DMS 273 treated with DMSO at 0.1 percent for 48 hours (cell line): ENCODE data around the gene TCEA2.

ENCODE experiments used
- DNase-seq: peaks from one replicate; lab custom pipeline; 2025; lab: John Stamatoyannopoulos, UW

TCEA2 gene

DNA sequence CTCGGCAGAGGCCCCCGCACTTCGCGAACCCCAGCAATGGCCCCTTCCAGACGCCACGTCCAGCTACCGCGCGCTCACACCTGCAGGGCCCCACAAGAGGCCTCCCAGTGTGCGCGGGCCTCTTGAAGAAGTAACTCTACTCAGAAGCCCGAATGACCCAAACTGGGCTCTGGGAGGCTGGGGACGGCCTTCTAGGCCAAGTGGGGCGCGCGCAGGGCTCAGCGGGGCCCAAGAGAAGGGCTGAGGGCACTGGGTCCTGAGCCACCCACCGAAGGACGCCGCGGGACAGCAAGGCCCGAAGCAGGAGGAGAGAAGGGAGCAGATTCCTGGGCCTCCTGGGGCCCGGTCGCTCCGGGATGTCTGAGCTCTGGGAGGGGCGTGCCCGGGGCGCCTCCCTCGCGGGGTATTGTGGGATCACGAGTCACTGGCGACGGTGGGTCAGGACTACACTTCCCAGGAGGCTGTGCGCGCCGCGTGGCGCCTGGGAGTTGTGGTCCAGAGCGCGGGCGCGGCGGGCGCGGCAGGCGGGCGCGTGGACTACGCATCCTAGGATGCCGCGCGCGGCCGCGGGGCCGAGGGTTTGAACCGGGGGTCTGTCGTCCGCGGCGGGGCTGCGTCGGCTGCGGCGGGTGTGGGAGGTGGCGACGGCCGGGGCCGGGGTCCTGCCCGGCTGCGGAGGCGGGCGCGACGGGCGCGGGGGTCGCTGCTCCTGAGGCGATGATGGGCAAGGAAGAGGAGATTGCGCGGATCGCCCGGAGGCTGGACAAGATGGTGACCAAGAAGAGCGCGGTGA is at the start of gene TCEA2:
Gene TCEA2 (plus strand): TSS at position 603 of the 793 bp plus-strand sequence. CDS start 115 bp downstream, at position 718.
- DNase-seq = peak; percentile 77

DNA sequence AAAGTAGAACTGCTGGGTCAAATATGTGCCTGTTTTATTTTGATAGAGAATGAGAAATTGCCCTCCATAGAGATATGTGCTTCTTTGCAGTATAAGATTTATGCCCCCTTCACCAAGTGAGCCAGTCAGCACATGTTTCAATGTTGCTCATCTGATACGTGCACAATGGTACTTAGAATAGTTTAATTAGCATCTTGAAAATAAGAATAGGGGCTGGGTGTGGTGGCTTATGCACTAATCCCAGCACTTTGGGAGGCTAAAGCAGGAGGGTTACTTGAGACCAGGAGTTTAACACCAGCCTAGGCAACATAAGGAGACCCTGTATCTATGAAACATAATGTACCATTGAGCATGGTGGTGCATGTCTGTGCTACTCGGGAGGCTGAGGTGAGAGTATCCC is 47.4 kb upstream of the TCEA2 start:
- no peak for DNase-seq

DNA sequence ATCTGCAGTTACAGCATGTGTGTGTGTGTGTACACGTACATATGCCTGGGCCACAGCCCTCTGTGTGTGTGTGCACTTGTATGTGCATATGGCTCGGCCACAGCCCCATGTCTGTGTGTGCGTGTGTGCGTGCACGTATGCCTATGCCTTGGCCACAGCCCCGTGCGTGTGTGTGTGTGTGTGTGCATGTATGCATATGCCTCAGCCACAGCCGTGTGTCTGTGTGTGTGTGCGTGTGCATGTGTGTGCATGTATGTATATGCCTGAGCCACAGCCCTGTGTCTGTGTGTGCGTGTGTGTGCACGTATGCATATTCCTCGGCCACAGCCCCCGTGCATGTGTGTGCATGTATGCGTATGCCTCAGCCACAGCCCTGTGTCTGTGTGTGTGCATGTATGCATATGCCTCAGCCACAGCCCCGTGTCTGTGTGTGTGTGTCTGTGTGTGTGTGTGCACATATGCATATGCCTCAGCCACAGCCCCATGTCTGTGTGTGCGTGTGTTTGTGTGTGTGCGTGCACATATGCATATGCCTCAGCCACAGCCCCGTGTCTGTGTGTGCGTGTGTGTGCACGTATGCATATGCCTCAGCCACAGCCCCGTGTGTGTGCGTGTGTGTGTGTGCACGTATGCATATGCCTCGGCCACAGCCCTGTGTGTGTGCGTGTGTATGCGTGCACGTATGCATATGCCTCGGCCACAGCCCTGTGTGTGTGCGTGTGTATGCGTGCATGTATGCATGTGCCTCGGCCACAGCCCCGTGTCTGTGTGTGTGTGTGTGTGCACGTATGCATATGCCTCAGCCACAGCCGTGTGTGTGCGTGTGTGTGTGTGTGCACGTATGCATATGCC is 41.6 kb upstream of the TCEA2 start:
- DNase-seq = no peak

DNA sequence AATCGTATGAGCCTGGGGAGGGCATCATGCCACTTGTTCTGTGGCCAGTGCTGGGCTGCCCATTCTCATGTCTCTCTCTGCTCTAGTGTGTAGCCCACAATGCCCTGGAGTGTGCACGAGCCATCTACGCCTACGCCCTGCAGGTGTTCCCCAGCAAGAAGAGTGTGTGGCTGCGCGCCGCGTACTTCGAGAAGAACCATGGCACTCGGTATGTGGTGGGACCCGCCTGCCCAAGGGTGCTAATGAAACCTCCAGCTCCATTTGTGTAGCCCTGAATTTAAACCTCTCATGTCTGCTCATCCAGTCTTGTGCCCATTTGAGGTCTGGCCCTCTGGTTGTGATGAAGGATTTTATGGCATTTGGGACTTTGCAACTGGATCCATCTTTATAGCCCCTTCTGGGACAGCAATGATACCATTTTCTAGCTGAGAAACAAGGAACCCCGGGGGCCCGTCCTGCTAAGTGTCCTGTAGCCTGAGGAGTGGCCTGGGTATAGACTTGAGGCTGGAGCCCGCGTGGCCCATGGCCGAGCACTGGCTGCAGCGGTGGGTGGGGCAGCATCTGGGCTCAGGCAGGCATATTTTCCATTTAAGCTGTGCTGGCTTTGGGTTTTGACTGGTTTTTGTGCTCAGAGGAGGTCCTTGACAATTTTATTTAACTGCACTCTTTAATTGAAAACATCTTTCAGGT is 40.2 kb upstream of the TCEA2 start:
- no peak for DNase-seq

DNA sequence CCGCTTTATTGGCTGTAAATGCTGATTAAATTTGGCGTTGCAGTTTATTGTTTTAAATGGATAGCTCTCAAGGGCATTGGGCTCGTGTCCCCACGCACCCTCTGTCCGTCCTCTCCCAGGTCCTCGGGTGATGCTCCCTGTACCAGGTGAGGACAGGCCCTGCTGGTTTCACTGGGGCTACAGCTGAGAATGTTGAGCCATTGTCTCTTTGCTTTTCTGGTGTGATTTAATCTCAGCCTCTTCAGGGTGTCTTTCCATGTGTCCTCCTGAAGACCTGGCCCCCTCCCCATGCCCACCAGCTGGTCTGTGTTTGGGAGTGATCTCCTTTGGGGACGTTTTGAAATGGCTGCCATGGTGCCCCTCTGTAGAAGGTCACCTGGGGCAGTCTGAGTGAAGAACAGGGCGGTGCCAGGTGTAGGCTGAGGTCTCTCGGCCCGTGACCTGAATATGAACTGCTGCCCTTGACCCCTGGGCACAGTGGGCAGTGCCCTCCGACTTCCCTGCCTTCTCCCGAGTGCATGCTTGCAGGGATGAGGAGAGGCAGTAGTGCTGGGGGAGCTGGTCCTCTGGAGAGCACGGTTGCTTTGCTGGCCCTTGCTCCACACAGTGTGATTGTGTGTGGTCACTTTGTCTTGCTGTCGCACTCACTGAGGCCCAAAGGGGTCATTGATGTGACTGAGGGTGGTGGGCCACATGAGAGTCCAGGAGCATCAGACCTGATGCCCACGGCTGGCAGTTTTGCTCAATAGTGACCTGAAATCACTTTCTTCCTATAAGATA is 39.4 kb upstream of the TCEA2 start:
- DNase-seq = no peak

DNA sequence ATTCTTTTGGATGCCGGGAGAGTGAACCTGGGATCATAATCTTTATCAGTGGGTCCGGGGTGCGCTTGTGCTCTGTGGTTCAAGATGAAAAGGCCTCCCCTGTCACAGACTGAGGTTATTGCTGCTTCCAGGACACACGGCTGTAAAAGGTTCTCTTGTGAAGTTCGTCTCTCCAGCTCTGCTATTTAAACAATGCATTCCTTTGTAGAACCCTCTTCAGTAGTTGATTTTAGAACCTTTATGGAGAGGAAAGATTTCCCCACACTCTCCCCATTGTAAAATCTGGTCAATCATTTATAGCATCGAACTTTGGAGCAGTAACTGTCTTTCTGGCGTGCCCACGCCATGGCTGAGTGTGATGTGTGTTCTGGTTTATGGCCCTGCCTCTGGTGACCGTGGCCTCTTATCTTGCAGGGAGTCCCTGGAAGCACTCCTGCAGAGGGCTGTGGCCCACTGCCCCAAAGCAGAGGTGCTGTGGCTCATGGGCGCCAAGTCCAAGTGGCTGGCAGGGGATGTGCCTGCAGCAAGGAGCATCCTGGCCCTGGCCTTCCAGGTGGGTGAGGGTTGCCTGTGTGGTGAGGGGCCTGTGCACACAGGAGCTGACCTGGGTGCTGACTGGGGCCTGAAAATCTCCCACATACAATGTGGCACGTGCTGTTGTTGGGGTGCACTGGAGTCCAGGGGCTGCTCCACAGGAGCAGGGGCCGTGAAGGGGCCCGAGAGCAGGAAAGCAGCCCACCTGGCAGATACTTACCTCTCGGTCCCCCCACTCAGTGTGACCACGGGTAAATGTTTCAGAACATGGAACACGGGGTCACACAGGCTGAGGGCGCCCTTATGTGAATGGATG is 38.6 kb upstream of the TCEA2 start:
- no peak for DNase-seq

DNA sequence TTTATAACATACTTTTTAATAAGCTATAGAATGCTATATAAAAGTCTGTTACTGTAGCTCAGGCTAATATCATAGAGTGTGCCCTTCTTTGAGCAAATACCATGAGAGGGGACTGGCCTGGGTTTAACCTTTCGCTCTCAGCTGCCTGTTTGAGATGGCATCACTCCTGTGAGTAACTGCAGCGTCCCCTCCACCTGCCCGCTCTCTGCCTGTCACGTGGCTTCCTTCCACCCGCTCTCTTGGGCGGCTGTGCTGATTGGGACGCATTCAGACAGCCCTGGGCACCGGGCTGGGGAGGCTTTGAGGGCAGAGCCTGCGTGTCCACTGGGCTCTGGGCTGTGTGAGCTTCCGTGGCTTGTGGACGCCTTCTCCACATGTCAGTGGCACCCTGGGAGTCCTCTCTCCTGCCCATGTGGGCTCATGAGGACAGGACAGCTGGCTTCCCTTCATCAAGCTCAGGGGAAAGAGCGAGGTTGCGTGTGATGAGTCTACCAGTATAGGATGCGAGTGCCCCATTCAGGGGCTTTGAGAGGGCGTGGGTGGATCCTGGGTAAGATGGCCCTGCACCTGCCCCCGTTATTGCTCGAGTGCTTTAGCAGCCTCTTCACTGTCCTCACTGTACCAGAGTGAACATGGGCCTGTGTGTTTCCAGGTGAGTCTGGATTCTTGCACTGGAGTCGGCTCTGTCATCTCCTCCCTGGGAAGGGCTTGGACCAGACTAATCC is 37.7 kb upstream of the TCEA2 start:
- DNase-seq = no peak

DNA sequence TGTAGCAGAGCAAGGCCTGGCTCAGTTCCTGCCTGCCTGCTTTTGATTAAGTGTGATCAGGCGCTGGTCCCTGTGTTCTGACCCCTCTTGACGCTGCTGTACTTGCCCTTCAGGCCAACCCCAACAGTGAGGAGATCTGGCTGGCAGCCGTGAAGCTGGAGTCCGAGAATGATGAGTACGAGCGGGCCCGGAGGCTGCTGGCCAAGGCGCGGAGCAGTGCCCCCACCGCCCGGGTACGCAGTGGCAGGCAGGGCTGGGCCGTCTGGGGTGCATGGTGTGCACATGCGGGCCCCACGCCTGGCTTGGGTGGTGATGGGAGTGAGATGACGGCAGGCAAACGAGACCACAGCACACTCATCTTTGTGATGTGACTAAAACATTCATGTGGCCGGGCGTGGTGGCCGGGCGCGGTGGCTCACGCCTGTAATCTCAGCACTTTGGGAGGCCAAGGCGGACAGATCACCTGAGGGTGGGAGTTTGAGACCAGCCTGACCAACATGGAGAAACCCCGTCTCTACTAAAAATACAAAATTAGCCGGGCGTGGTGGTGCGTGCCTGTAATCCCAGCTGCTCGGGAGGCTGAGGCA is 37.1 kb upstream of the TCEA2 start:
- DNase-seq = no peak

DNA sequence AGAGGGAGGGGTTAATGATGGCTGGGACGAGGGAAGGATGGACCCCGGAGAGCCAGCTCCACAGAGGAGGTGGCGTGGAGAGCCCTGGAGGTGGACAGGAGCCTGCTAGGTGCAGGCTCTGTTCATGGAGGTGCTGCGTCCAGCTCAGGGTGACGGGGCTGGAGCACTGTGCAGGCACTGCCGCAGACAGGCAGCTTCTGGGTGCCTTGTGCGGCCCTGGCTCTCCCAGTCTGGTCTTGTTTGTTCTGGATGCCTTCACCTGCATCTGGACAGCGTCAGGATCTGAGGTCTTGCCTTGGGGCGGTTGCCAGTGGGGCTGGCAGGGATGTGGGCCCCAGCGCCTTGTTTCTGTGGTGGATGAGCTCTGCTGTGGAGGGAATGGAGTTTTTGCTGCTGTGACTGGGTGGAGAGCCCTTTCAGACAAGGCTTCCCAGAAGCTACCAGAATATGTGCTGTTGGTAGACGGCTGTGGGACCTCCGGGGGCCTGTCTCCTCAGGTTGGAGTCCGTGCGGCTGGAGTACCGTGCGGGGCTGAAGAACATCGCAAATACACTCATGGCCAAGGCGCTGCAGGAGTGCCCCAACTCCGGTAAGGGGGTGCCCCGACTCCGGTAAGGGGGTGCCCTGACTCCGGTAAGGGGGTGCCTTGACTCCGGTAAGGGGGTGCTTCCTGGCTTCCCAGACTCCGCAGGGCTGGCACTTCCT is 34.9 kb upstream of the TCEA2 start:
- DNase-seq = no peak

DNA sequence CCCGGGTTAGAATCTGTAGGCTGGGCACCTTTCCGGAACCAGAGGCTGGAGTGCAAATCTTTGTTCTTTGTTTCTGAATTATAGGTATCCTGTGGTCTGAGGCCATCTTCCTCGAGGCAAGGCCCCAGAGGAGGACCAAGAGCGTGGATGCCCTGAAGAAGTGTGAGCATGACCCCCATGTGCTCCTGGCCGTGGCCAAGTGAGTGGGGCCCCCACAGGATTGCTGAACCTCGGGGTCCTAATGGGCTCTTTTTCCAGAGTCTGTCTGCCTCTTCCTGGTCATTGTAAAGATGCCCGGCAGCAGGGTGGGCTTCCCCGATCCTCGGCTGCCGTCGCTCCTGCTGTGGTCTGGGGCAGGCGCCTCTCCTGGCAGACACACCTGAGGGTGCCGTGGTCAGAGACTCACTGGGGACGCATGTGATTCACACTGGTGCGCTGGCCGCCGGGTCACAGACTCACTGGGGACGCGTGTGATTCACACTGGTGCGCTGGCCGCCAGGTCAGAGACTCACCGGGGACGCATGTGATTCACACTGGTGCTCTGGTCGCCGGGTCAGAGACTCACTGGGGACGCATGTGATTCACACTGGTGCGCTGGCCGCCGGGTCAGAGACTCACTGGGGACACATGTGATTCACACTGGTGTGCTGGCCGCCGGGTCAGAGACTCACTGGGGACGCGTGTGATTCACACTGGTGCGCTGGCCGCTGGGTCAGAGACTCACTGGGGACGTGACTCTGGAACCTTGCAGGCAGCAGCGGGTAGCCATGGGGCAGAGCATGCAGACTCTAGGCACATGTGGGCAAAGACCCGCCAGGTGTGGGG is 33.5 kb upstream of the TCEA2 start:
- DNase-seq = no peak

DNA sequence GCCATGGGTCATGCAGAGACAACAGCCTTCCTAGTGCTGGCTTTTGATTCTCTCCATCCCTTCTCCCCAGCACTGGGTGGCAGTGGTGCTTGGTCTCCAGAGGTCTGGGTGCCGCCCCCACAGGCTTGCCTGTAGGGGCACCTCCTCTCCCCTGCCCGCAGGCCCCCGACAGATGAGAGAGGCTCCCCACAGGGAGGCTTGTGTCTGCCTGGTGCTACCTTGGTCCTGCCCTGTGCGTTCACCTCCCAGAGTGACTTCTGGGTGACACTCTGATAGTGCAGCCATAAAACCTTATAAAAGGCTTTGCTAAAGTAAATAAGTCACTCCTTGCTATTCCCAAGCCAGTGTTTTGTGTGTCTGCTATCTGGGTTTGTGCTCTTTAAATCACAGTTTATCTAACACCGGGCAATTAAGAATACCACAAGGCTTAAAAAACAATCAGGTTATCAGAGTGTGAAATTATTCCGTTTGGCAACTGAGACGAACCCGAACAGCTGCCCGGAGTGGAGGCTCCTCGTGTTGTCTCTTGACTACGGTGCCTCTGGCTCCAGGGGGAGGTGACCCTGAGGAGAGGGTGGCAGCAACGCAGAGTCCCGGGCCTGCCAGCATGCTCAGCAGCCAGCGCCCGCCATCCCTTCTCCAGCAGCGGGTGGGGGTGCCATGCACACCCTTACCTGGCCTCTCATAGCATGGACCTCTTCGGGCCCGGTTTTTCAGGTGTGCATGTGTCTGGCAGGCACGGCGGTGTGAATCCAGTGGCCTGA is 32.4 kb upstream of the TCEA2 start:
- DNase-seq = no peak

DNA sequence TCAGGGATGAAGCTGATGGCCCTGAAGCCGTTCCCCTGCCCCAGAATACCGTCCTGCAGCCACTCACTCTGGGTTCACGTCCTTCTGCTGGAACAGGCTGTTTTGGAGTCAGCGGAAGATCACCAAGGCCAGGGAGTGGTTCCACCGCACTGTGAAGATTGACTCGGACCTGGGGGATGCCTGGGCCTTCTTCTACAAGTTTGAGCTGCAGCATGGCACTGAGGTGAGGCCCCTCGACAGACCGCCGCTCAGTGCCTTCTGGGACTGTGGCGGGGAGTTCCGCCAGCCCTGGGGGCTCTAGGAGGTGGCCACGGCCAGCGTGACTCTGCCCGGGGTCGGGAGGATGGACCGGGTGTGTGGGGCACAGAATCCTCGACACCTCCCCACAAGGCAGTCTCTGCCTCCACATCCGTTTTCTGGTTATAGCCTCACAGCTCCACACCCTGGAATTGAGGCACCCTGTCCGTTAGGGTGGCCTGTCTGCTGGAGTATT is 31.1 kb upstream of the TCEA2 start:
- no peak for DNase-seq

DNA sequence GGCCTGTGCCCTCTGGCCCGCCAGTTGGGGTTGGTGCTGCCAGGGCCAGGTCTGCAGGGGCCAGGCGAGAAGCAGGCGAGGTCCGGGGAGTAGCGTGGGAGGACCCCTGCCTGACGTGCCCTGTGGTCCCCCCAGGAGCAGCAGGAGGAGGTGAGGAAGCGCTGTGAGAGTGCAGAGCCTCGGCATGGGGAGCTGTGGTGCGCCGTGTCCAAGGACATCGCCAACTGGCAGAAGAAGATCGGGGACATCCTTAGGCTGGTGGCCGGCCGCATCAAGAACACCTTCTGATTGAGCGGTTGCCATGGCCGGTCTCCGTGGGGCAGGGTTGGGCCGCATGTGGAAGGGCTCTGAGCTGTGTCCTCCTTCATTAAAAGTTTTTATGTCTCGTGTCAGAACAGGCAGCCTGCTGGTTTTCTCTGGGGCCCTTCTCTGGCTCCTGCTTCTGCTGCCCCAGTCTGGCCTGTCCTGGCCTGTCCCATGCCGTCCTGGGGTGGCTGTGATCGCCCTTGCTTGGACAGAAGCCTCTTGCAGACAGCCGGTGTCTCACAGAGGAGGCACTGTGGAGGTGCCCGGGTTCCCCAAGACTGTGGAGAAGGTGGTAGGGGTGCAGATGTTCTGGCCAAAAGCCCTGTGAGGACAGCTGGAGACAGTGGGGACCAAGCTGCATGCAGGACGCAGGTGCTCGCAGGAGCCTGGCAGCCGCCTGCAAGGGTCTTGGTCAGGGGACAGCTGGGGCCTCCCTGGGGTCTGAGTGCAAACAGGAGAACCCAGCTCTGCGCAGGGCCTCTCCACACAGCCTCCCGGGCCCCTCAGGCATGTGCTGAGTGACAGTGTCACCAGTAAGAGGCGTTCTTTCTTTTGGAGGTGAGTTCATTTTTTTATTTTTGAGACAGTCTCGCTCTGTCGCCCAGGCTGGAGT is 30.0 kb upstream of the TCEA2 start:
- DNase-seq = no peak

DNA sequence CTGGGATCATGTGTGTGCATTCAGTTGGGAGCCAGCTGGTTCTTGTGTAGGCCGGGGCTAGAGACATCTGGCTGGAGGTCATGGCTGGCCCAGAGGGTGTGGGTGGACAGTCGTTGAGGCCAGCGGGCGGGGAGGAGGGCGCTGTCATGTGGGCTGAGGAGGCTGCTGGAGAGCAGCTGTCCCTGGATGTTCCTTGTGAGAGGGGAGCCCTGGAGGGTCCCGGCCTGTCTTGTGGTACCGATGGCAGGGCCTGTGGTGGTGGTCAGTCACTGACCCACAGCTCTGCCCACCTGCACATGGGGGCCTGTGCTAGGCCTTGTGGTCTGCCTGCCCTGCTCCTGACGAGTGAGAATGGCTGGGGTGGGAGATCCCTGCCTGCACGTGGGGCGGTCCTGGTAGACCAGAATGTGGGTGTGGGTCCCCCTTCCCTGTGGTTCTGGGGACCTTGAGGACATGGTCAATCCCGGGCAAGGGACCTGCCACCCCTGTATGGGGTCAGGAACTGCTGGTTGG is 29.0 kb upstream of the TCEA2 start:
- DNase-seq = no peak

DNA sequence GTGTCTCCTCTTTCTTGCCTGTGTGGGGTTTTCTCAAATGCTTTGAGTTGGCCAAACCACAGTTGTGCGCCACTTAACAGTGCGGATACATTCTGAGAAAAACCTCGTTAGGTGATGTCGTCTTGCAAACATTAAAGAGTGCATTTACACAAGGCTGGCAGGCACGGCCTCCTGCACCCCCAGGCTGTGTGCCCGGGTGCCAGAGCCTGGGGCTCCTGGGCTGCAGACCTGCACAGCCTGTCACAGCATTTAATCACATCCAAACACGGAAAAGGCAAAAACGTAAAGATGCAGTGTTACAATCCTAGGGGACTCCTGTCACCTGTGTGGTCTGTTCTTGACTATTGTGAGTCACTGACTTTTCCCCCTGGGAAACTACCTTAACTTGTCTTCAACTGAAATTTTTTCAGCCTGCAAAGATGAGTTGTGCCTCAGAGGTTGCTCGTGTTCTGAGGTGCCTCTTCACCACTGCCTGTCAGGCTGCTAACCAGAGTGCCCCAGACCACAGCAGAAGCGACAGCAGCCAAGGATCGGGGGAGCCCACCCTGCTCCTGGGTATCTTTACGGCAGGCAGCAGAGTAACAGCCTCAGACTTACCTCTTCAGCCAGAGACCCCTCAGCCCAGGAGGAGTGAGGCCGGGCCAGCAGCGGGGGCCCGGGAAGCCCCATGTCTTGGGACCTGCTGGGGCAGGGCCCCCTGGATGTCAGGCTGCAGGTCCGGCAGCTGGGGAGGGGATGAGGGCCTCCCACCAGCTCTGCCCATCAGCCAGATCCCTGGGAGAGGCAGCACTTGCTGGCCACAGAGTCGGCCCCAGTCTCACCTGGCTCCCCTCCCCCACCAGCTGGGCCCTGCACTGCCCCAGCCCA is 27.7 kb upstream of the TCEA2 start:
- no peak for DNase-seq
